ENCODE measurements around the gene SETD2. TPM values are rescaled to one million over a fixed set of nuclear protein-coding genes. Genes with fewer than 3 reads are reported as not detected.
A peak's percentile ranks its signal among the peaks of the same experiment; 100 is the strongest.

Gene SETD2
- total RNA-seq, 1 experiment from 2014 or later, result 60.8 TPM

GRCh38 chr3:47022641-47023071, 141.3 kb downstream of the SETD2 start:
- WGBS (ENCODE audit: extremely low coverage, insufficient read length, low lambda C conversion rate), result no CpG with 5 or more reads among the region's 1 CpG
- H3K27ac Mint-ChIP-seq, result 0 out of 7 replicates have a peak overlapping the region, but pooled peaks of 1 of the 3 experiments have one; percentile 26
- no peak overlapping the region for H2BK15ac ChIP-seq (ENCODE audit: low read depth, low read length)
- no peak overlapping the region for H3K4me3 Mint-ChIP-seq
- H4K91ac ChIP-seq (ENCODE audit: insufficient read length, low read depth, low read length), result no peak overlapping the region
- no peak overlapping the region for H3K4me2 ChIP-seq (ENCODE audit: insufficient read depth, insufficient read length, low read length)
- no peak overlapping the region for H2BK5ac ChIP-seq (ENCODE audit: insufficient read length, low read length)
- H3K4me1 ChIP-seq (ENCODE audit: insufficient read depth, low read length), result no peaks in the 10 kb centered on the region
- no peak overlapping the region for H3K18ac ChIP-seq (ENCODE audit: insufficient read length, low read depth, low read length)
- no peak overlapping the region for H2AK5ac ChIP-seq (ENCODE audit: insufficient read length, low read length)
- no peak overlapping the region for H2AFZ ChIP-seq (ENCODE audit: low read length)
- no peak overlapping the region for H2BK20ac ChIP-seq (ENCODE audit: low read depth, low read length, poor library complexity, severe bottlenecking)
- H3K4me1 Mint-ChIP-seq, result peaks cover 17 to 20% of the 10 kb centered on the region in 2 experiments
- no peak overlapping the region for H3K9ac ChIP-seq (ENCODE audit: extremely low read depth, insufficient read length, low read length)
- no peaks in the 10 kb centered on the region for H3K79me2 ChIP-seq (ENCODE audit: insufficient read depth, low read length)
- no peak for DNase-seq
- H3K56ac ChIP-seq (ENCODE audit: insufficient read length, low read depth, low read length), result no peak overlapping the region
- no peak for TF ChIP-seq CTCF (conservative IDR thresholded peaks at IDR 0.05)
- H3K9me3 Mint-ChIP-seq, result no peaks in the 10 kb centered on the region
- no peak overlapping the region for H3K4ac ChIP-seq (ENCODE audit: low read depth, low read length)
- no peak overlapping the region for H4K8ac ChIP-seq (replicated peaks; ENCODE audit: insufficient read length, low read depth, low read length)
- no peak overlapping the region for H3K23ac ChIP-seq (ENCODE audit: insufficient read length, low read depth, low read length)
- no peak overlapping the region for H3T11ph ChIP-seq (ENCODE audit: low read length)
- H4K20me1 ChIP-seq (ENCODE audit: control insufficient read depth, insufficient read depth, insufficient read length), result peaks cover 2% of the 10 kb centered on the region
- no peaks in the 10 kb centered on the region for H3K27me3 Mint-ChIP-seq (ENCODE audit: low read depth)
- H4K5ac ChIP-seq (ENCODE audit: insufficient read length, low read depth, low read length), result no peak overlapping the region
- no peak overlapping the region for H2BK120ac ChIP-seq (ENCODE audit: low read depth, low read length, poor library complexity, severe bottlenecking)
- H3K27ac ChIP-seq (ENCODE audit: insufficient read length, low read depth, low read length), result no peak overlapping the region
- no peaks in the 10 kb centered on the region for H3K27me3 ChIP-seq (ENCODE audit: insufficient read depth, low read length)
- no peaks in the 10 kb centered on the region for H3K79me1 ChIP-seq (ENCODE audit: insufficient read depth, low read depth, low read length, poor library complexity, severe bottlenecking)
- H3K23me2 ChIP-seq (ENCODE audit: insufficient read length, low read depth, low read length, poor library complexity, severe bottlenecking), result no peaks in the 10 kb centered on the region
- H2BK12ac ChIP-seq (ENCODE audit: insufficient read length, low read depth, low read length), result no peak overlapping the region
- H3K36me3 Mint-ChIP-seq (ENCODE audit: insufficient read depth in 1 of 3, low read depth in 3 of 3), result peaks cover 4 to 23% (median 22%) of the 10 kb centered on the region in 3 experiments; a peak in 4 of 7 replicates
- no peak overlapping the region for H3K14ac ChIP-seq (ENCODE audit: insufficient read depth, low read length)
- no peaks in the 10 kb centered on the region for H3K9me3 ChIP-seq (ENCODE audit: control insufficient read depth, low read depth, low read length)

Data from H9 (cell line).